Measurements from ENCODE around the gene TSPEAR. TPM values are rescaled to one million over a fixed set of nuclear protein-coding genes. Genes with fewer than 3 reads are reported as not detected.
"Not testable (repeated sequence)": the region's sequence is repeated elsewhere in the genome, so short reads cannot be mapped to it uniquely, and the experiment has no call there.

TSPEAR gene
- total RNA-seq, 1 experiment from 2014 or later: not detected

GRCh38 chr21:44644878-44645277, 66.5 kb downstream of the TSPEAR start:
- H3K4me3 Mint-ChIP-seq (ENCODE audit: unreplicated experiment): no peak overlapping the region
- no peaks in the 10 kb centered on the region for H3K36me3 Mint-ChIP-seq (ENCODE audit: insufficient read depth, unreplicated experiment)
- TF ChIP-seq CTCF (IDR thresholded peaks at IDR 0.05; ENCODE audit: unreplicated experiment): no peak
- DNase-seq (ENCODE audit: unreplicated experiment): no peak
- peaks cover 32% of the 10 kb centered on the region for H3K9me3 Mint-ChIP-seq (ENCODE audit: unreplicated experiment)
- intact Hi-C loops (cut with micrococcal nuclease): no loop called here
- ChIA-PET CTCF (interaction anchor here (0.9 kb wide), 1 partner anchor 97 kb away, joined by 3 read pairs; no protein-coding TSS in a partner anchor), POLR2A (no interaction called here)
- H3K27me3 Mint-ChIP-seq (ENCODE audit: insufficient read depth, unreplicated experiment): peaks cover 30% of the 10 kb centered on the region
- H3K4me1 Mint-ChIP-seq (ENCODE audit: insufficient read depth, unreplicated experiment): no peaks in the 10 kb centered on the region
- H3K27ac Mint-ChIP-seq (ENCODE audit: low read depth, unreplicated experiment): no peak overlapping the region
- no TSS peak for BruUV-seq (replicated peaks)

- Mint-ChIP-seq H3K4me1 (ENCODE audit: insufficient read depth, unreplicated experiment) (no peaks in the 10 kb centered on the region), H3K4me3 (ENCODE audit: unreplicated experiment) (no peak overlapping the region), H3K27me3 (ENCODE audit: insufficient read depth, unreplicated experiment) (peaks cover 39% of the 10 kb centered on the region), H3K36me3 (ENCODE audit: insufficient read depth, unreplicated experiment) (no peaks in the 10 kb centered on the region), H3K9me3 (ENCODE audit: unreplicated experiment) (peaks cover 34% of the 10 kb centered on the region), H3K27ac (ENCODE audit: low read depth, unreplicated experiment) (no peak overlapping the region)
- no peak for TF ChIP-seq CTCF (IDR thresholded peaks at IDR 0.05; ENCODE audit: unreplicated experiment)
- ChIA-PET CTCF (no interaction called here), POLR2A (no interaction called here)
- intact Hi-C loops (cut with micrococcal nuclease): no loop called here
- no TSS peak for BruUV-seq (replicated peaks)
- DNase-seq (ENCODE audit: unreplicated experiment): no peak
Measured at GRCh38 chr21:44643741-44644310, 67.5 kb downstream of the TSPEAR start.

GRCh38 chr21:44640761-44641160, 70.6 kb downstream of the TSPEAR start:
- ChIA-PET POLR2A (no interaction called here), CTCF (no interaction called here)
- BruUV-seq (replicated peaks): no TSS peak
- peaks cover 39% of the 10 kb centered on the region for H3K27me3 Mint-ChIP-seq (ENCODE audit: insufficient read depth, unreplicated experiment)
- no peak for DNase-seq (ENCODE audit: unreplicated experiment)
- H3K4me1 Mint-ChIP-seq (ENCODE audit: insufficient read depth, unreplicated experiment): no peaks in the 10 kb centered on the region
- H3K4me3 Mint-ChIP-seq (ENCODE audit: unreplicated experiment): no peak overlapping the region
- intact Hi-C loops (cut with micrococcal nuclease): no loop called here
- H3K27ac Mint-ChIP-seq (ENCODE audit: low read depth, unreplicated experiment): no peak overlapping the region
- H3K9me3 Mint-ChIP-seq (ENCODE audit: unreplicated experiment): peaks cover 34% of the 10 kb centered on the region
- no peaks in the 10 kb centered on the region for H3K36me3 Mint-ChIP-seq (ENCODE audit: insufficient read depth, unreplicated experiment)
- no peak for TF ChIP-seq CTCF (IDR thresholded peaks at IDR 0.05; ENCODE audit: unreplicated experiment)

- H3K36me3 Mint-ChIP-seq (ENCODE audit: insufficient read depth, unreplicated experiment): no peaks in the 10 kb centered on the region
- H3K27ac Mint-ChIP-seq (ENCODE audit: low read depth, unreplicated experiment): no peak overlapping the region
- intact Hi-C loops (cut with micrococcal nuclease): no loop called here
- ChIA-PET CTCF (no interaction called here), POLR2A (no interaction called here)
- H3K27me3 Mint-ChIP-seq (ENCODE audit: insufficient read depth, unreplicated experiment): peaks cover 51% of the 10 kb centered on the region
- no peak for DNase-seq (ENCODE audit: unreplicated experiment)
- H3K9me3 Mint-ChIP-seq (ENCODE audit: unreplicated experiment): peaks cover 26% of the 10 kb centered on the region
- H3K4me3 Mint-ChIP-seq (ENCODE audit: unreplicated experiment): no peak overlapping the region
- TF ChIP-seq CTCF (IDR thresholded peaks at IDR 0.05; ENCODE audit: unreplicated experiment): no peak
- no TSS peak for BruUV-seq (replicated peaks)
- no peaks in the 10 kb centered on the region for H3K4me1 Mint-ChIP-seq (ENCODE audit: insufficient read depth, unreplicated experiment)
Measured at GRCh38 chr21:44639331-44639655, 72.1 kb downstream of the TSPEAR start.

- H3K27ac Mint-ChIP-seq (ENCODE audit: low read depth, unreplicated experiment); H3K4me3 Mint-ChIP-seq (ENCODE audit: unreplicated experiment); CTCF ChIA-PET; H3K36me3 Mint-ChIP-seq (ENCODE audit: insufficient read depth, unreplicated experiment); intact Hi-C loops (cut with micrococcal nuclease); DNase-seq (ENCODE audit: unreplicated experiment); POLR2A ChIA-PET; H3K4me1 Mint-ChIP-seq (ENCODE audit: insufficient read depth, unreplicated experiment); BruUV-seq (replicated peaks): not testable (repeated sequence)
- H3K9me3 Mint-ChIP-seq (ENCODE audit: unreplicated experiment): peaks cover 25% of the 10 kb centered on the region
- peaks cover 57% of the 10 kb centered on the region for H3K27me3 Mint-ChIP-seq (ENCODE audit: insufficient read depth, unreplicated experiment)
Measured at GRCh38 chr21:44638506-44639330, 72.7 kb downstream of the TSPEAR start.

- H3K9me3 Mint-ChIP-seq (ENCODE audit: unreplicated experiment): peaks cover 31% of the 10 kb centered on the region
- intact Hi-C loops (cut with micrococcal nuclease); BruUV-seq (replicated peaks); DNase-seq (ENCODE audit: unreplicated experiment); CTCF ChIA-PET; H3K4me1 Mint-ChIP-seq (ENCODE audit: insufficient read depth, unreplicated experiment); H3K27ac Mint-ChIP-seq (ENCODE audit: low read depth, unreplicated experiment); H3K36me3 Mint-ChIP-seq (ENCODE audit: insufficient read depth, unreplicated experiment); H3K4me3 Mint-ChIP-seq (ENCODE audit: unreplicated experiment); POLR2A ChIA-PET: not testable (repeated sequence)
- peaks cover 63% of the 10 kb centered on the region for H3K27me3 Mint-ChIP-seq (ENCODE audit: insufficient read depth, unreplicated experiment)
Measured at GRCh38 chr21:44637851-44638348, 73.5 kb downstream of the TSPEAR start.
